HG02981 (cell line): ENCODE results near the gene EIF4H.
A peak's percentile ranks its signal among the peaks of the same experiment; 100 is the strongest.
"Not testable (repeated sequence)": the region's sequence is repeated elsewhere in the genome, so short reads cannot be mapped to it uniquely, and the experiment has no call there.

ENCODE experiments used
- ATAC-seq: cut with Tn5 transposase; IDR thresholded peaks from one replicate; pipeline ENCODE4 v1.9.1; 2021; ENCODE audit warnings: mild to moderate bottlenecking, moderate library complexity; ENCODE audit not compliant: unreplicated experiment

The EIF4H gene

GRCh38 chr7:74223711-74224510 lies 49.8 kb downstream of the EIF4H start:
- no peak for ATAC-seq

GRCh38 chr7:74224511-74224832 lies 50.3 kb downstream of the EIF4H start:
- no peak for ATAC-seq

GRCh38 chr7:74224907-74225306 lies 50.8 kb downstream of the EIF4H start:
- ATAC-seq, result not testable (repeated sequence)

- ATAC-seq, result no peak
These were observed 51.2 kb downstream of the EIF4H start for GRCh38 chr7:74225400-74225799.

GRCh38 chr7:74226633-74227032 lies 52.5 kb downstream of the EIF4H start:
- ATAC-seq, result no peak

- no peak for ATAC-seq
These were observed 55.1 kb downstream of the EIF4H start for GRCh38 chr7:74228951-74229900.

- ATAC-seq, result peak; percentile 36
These were observed 56.5 kb downstream of the EIF4H start for GRCh38 chr7:74230446-74231231.

- ATAC-seq, result peak; percentile 72
These were observed 57.1 kb downstream of the EIF4H start for GRCh38 chr7:74231232-74231590.

- ATAC-seq, result no peak
These were observed 59.6 kb downstream of the EIF4H start for GRCh38 chr7:74233655-74234285.

- no peak for ATAC-seq
These were observed 61.5 kb downstream of the EIF4H start for GRCh38 chr7:74235518-74236268.

- no peak for ATAC-seq
These were observed 62.1 kb downstream of the EIF4H start for GRCh38 chr7:74236284-74236683.

- no peak for ATAC-seq
These were observed 66.3 kb downstream of the EIF4H start for GRCh38 chr7:74240482-74240881.

- no peak for ATAC-seq
These were observed 67.9 kb downstream of the EIF4H start for GRCh38 chr7:74242122-74242443.

- no peak for ATAC-seq
These were observed 72.3 kb downstream of the EIF4H start for GRCh38 chr7:74246497-74246896.
